Left renal pelvis (tissue), 4 donors: Measurements from ENCODE around the gene ZCCHC8. TPM values are rescaled to one million over a fixed set of nuclear protein-coding genes. Genes with fewer than 3 reads are reported as not detected.
"Not testable (repeated sequence)": the region's sequence is repeated elsewhere in the genome, so short reads cannot be mapped to it uniquely, and the experiment has no call there.

Experiments
- DNase-seq, 4 donors: peaks; one replicate each; pipeline ENCODE4 v3.0.0-alpha.2; 2013; ENCODE audit warnings: low read depth in 4 of 4, low spot score in 3 of 4
- polyA plus RNA-seq, 4 donors: library from polyadenylated mRNA; unstranded; fragments of 120-200 nt; gene quantifications; one replicate each; pipeline ENCODE4 v1.2.1, GENCODE V29; 2013; ENCODE audit not compliant: insufficient read length in 4 of 4

The ZCCHC8 gene
- polyA plus RNA-seq, 4 donors = 34.1 to 51.8 (median 41.8) TPM

- no peak for DNase-seq
Measured at GRCh38 chr12:122473543-122474323, 27.0 kb downstream of the ZCCHC8 start.

- peak; percentile 29 to 50 (median 36) for DNase-seq
Measured at GRCh38 chr12:122471324-122472226, 29.2 kb downstream of the ZCCHC8 start.

- DNase-seq = not testable (repeated sequence)
Measured at GRCh38 chr12:122470576-122470975, 30.2 kb downstream of the ZCCHC8 start.

GRCh38 chr12:122469856-122470255, 30.9 kb downstream of the ZCCHC8 start:
- not testable (repeated sequence) for DNase-seq

- DNase-seq = no peak
Measured at GRCh38 chr12:122467983-122468382, 32.7 kb downstream of the ZCCHC8 start.

GRCh38 chr12:122464317-122465042, 36.3 kb downstream of the ZCCHC8 start:
- not testable (repeated sequence) for DNase-seq

- no peak for DNase-seq
Measured at GRCh38 chr12:122460641-122461040, 40.1 kb downstream of the ZCCHC8 start.

- DNase-seq = no peak
Measured at GRCh38 chr12:122460061-122460460, 40.7 kb downstream of the ZCCHC8 start.

- DNase-seq = peak in 2 of 4 donors; percentile 6 to 11
Measured at GRCh38 chr12:122459211-122459610, 41.5 kb downstream of the ZCCHC8 start.

GRCh38 chr12:122458105-122459035, 42.4 kb downstream of the ZCCHC8 start:
- DNase-seq = no peak

GRCh38 chr12:122457627-122458026, 43.1 kb downstream of the ZCCHC8 start:
- no peak for DNase-seq

GRCh38 chr12:122454739-122455138, 46.0 kb downstream of the ZCCHC8 start:
- DNase-seq = no peak

GRCh38 chr12:122454250-122454721, 46.4 kb downstream of the ZCCHC8 start:
- no peak for DNase-seq

GRCh38 chr12:122452701-122453285, 47.9 kb downstream of the ZCCHC8 start:
- DNase-seq = no peak

GRCh38 chr12:122449317-122449716, 51.4 kb downstream of the ZCCHC8 start:
- no peak for DNase-seq

GRCh38 chr12:122447825-122448224, 52.9 kb downstream of the ZCCHC8 start:
- DNase-seq = not testable (repeated sequence)

GRCh38 chr12:122446390-122446789, 54.3 kb downstream of the ZCCHC8 start:
- DNase-seq = not testable (repeated sequence)

GRCh38 chr12:122444071-122444470, 56.7 kb downstream of the ZCCHC8 start:
- DNase-seq = not testable (repeated sequence)

GRCh38 chr12:122438822-122439221, 61.9 kb downstream of the ZCCHC8 start:
- DNase-seq = not testable (repeated sequence)
